Anterior cingulate cortex (tissue), 58 donors: ENCODE data around the gene SCYL3.
"Not testable (repeated sequence)": the region's sequence is repeated elsewhere in the genome, so short reads cannot be mapped to it uniquely, and the experiment has no call there.

Experiments
- DNase-seq, 58 donors: peaks; one replicate each; lab custom pipeline; 2025; lab: John Stamatoyannopoulos, UW

SCYL3 gene

DNA sequence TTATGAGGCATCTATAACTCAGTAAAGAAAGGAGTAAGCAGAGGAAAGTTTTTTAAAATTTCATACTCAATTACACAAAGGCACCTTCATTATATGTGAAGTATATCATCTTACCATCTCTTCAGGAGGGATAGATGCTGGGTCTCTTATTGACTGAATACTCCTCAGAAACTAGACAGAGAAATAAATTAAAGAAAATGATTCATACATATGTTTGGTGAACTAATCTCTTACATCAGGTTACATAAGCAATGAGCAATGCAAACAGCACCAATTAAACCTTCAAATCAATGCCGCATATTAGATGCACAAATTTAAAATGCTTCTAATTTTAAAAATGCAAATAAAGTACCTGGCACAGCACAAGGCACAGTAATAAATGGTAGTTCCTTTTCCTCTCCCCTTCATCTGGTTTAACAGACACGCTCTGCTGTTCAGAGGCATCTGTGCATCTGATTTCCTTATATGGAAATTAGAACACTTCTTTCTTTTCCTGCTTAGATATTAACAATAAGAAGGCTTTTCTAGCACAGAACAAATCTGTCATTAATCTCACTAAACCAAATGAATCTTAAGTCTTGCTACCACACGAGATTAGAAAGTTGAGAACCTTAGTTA is 20.0 kb downstream of the SCYL3 start:
- no peak for DNase-seq

DNA sequence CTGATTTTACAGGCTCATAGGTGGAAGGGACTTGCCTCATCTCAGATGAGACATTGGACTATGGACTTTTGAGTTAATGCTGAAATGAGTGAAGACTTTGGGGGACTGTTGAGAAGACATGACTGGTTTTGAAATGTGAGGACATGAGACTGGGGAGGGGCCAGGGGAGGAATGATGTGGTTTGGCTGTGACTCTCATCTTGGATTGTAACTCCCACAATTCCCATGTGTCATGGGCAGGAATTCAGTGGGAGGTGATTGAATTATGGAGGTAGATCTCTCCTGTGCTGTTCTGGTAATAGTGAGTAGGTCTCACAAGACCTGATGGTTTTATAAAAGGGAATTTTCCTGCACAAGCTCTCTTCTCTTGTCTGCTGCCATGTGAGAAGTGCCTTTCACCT is 20.8 kb downstream of the SCYL3 start:
- DNase-seq: no peak

DNA sequence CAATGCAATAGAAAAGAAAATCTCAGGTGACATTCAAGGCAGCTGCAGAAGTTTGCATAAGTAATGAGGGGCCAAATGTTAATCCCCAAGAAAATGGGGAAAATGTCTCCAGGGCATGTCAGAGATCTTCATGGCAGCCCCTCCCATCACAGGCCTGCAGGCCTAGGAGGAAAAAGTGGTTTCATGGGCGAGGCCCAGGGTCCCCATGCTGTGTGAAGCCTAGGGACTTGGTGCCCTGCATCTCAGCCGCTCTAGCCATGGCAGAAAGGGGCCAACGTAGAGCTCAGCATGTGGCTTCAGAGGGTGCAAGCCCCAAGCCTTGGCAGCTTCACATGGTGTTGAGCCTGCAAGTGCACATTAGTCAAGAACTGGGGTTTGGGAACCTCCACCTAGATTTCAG is 21.7 kb downstream of the SCYL3 start:
- DNase-seq: not testable (repeated sequence)

DNA sequence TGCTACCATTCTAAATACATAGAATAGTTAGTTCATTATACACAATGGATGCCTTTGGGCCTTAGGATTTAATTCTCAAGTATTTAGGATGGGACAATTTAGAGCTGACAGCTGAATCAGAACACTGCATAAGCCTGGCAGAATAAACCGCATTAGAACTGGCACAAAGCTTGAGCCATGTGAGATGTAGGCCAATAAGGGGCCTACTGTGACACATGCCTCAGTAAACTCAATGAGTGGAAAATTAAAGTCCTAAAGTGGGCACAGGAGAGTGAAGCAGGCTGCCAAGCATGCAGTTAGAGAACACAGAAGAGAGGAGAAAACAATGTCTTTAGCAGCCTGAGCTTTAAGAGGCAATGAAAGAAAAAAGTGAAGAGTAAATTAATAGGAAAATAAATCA is 24.3 kb downstream of the SCYL3 start:
- peak in 17 of 58 donors; percentile 2 to 59 (median 17) for DNase-seq

DNA sequence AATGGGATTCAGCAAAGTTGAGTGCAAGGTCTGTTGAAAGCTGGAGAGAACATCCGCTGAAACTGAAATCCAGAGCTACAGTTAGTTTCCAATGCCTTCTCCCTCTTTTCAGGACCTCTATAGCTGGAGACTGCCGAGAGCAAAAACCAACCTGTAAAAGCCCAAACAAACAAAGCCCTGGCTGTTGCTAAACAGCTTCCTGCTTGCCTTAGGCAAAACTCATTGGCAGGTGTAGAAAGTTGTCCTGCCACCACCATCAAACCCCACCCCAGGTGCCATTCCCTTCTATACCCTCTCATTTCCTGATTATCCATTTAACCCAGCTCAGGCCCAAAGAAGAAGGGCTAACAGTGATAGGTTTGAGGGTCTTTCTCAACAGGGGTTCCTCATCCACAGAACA is 24.7 kb downstream of the SCYL3 start:
- no peak for DNase-seq

DNA sequence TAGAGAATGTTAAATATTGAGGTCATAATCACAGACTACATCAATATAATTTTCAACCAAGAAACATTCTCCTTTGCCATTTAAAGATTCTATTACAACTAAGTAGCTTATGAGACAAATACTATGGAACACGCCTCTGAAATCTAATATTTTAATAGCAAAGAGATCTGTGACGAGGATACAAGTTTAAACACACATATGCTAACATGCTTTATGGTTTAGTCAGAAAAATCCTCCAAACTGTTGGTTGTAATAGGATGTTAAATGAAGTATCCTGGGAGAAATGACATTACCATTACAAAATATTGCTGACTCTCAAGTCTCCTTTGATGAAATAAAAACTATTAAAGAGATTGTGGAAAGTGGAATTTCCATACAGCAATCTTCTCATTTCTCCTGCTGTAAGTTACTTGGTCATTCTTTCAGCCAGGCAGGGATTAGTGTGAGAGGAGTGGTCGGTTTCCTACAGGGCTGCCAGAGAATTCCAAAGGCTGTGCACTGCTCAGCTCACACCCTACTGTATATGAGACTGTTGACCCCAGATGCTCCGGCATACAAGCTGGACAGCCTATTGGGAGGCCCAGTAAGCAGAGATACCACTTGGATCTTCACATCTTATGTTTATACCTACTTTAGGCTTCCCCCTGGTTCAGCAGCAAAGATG is 26.6 kb downstream of the SCYL3 start:
- no peak for DNase-seq

DNA sequence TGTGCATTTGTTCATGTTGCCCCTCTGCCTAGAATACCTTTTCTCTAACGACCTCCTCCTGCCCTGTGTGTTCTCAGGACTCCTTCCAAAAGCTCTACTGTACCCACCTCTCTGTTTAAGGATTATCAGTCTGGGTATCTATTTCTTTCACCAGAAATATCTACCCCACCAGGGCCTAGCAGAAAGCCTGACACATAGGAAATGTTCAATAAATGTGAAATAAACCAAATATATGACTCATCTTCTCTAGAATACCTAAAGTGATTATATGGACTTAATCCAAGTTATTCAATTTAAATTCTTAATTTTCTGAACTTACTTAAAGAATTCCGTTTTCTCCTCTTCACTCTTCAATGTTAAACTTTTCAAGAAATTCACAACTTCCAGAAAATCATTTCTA is 27.1 kb downstream of the SCYL3 start:
- no peak for DNase-seq

DNA sequence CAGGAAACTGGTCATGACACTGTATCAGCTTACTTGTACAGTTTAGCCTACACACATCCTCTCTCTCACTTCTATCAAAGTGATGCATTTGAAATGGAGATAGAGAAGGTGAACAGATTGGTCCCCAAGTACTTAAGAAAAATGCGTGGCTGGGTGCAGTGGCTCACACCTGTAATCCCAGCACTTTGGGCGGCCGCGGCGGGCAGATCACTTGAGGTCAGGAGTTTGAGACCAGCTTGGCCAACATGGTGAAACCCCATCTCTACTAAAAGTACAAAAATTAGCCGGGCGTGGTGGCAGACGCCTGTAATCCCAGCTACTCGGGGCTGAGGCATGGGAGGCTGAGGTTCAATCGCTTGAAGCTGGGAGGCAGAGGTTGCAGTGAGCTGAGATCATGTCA is 29.2 kb downstream of the SCYL3 start:
- DNase-seq: not testable (repeated sequence)

DNA sequence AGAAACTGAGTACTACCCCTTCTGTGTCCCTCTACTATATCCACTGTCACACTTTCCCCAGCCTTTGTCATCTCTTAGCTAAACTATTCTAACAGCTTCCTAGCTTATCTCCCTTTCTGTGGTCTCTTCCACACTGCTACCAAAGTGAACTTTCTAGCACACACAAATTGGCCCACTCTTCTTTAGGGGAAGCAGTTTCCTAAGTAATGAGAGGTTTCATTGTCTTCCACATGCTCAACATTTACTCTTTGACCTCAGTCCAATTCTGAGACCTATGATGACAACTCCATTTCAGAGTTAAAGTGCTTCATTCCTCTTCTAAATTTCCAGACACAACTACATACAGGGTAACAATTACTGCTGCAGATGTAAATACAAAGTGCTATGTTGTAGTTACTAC is 32.9 kb downstream of the SCYL3 start:
- no peak for DNase-seq

DNA sequence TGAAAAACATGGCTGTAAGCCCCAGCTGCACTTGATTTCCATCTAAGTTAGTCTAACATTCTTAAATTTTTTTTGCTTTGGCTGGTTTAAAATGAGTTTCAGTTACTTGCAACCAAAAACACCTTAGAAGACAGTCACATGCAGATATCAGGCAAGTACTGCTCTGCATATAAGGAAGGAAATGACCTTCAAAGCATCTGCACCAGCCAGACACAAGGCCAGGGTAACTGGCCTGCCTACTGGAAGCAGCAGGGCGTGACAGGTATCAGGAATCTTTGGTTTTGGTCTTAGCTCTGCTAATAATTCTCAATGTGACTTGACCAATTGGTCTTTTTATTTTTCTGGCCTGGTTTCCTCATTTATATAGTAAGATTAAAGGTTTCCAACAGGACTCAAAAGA is 33.5 kb downstream of the SCYL3 start:
- no peak for DNase-seq

DNA sequence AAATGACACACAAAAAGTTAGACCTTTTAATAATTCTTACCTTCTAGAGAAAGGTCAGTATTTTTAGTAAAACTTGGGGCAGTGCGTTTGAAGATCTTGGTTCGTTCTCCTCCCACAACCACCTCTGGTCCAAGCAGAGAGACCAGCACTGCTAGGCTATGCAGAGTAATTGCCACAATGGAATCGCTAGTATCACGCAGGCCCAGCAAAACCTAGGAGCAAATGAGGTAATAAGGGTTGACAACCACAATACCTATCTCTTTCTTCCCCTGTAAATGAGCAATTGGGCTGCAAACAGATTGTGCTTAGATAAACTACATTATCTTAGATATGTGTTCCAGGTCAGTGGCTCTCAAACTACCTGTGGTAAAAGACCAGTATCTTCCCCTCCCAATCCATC is 34.7 kb downstream of the SCYL3 start:
- DNase-seq: no peak

DNA sequence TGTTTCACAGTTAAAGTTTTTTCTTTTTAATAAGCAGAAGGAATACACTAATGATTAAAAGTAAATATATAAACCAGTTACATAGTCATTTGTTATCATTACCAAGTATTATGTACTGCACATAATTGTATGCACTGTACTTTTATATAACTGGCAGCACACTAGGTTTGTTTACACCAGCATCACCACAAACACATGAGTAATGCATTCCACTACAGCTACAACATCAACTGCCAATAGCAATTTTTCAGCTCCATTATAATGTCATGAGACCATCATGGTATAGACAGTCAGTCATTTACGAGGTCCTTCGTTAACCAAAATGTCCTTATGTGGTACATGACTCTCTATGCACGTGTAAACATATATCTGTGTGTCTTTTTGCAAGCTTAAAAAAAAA is 35.2 kb downstream of the SCYL3 start:
- DNase-seq: no peak

DNA sequence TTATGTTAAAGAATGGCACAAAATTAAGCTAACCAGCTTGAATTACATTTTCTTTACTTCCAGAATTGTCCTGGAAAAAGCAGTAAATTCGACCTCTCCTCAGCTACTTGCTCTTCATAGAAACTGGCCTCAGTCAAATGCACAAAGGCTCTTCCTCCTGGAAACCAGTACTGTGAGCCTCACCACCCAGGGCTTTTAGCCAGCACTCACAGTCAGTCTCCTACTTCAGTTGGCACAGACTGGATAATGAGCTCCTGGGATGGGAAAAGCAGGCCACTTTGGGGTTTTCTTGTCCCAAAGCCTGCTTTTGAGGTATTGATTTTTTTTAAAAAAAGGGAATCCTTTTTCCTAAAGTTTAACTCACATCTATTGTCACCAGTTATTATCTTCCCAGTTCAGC is 40.4 kb downstream of the SCYL3 start:
- peak in 29 of 58 donors; percentile 1 to 47 (median 20) for DNase-seq

DNA sequence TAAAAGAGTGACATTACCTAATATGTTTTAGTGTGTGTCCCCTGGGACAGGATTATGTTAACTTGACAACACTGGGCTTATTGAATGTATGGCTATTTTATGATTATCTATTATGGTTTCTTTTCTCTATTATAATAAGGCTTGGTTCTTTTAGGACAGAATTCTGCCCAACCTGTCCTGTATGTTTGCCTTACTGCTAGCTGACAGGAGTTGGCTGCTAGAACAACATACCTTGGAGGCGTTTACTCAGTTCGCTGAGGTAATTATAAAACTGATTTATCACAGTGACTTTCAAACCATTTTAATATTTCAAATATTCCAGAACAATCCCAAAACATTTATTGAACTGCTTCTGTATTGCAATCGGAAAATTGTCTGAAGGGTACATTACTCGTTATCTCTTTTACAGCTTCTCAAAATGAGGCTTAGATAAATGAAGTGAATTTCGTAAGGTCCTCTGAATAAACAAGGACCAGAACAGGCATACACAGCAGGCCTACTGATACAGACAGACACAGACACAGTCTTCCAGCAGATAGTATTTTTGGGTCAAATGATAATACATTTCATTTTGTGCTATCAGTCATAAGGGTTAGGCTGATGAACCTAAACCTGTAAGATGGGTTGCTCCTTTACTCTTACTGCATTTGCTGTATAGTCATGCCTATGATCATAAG is 44.2 kb downstream of the SCYL3 start:
- no peak for DNase-seq

DNA sequence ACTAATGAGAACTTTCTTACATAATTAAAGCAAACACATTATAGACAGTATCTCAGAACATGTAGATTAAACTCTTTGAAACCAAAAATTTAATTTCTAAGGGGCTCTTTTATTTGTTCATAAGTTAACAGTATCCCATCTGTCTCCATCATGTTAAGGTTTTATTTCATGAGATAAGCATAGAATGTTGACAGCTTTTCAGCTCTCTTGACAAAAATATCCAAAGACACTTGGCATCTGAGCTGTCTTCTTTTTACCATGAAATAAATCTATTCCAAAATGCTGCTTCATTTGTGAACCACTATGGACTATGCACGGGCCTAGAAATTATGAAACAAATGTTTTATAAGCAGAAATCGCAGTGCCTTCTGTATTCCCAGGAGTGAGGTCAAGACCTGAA is 45.2 kb downstream of the SCYL3 start:
- no peak for DNase-seq

DNA sequence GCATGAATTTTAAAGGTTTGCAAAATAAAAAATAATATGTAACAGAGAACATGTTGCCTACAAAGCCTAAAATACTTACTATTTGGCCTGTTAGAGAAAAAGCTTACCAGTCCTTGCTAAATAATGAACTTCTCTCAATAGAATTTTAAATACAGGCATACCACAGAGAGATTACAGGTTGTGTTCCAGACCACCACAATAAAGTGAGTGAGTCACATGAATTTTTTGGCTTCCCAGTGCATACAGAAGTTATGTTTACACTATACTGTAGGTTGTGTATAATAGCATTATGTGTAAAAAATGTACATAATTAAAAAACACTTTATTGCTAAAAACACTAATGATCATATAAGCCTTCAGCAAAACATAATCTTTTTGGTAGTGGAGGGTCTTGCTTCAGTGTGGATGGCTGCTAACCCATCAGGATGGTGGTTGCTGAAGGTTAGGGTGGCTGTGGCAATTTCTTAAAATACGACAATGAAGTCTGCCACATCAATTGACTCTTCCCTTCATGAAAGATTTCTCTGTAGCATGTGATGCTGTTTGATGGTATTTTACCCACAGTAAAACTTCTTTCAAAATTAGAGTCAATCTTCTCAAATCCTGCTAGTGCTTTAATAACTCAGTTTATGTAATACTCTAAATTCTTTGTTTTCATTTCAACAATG is 48.6 kb downstream of the SCYL3 start:
- no peak for DNase-seq

DNA sequence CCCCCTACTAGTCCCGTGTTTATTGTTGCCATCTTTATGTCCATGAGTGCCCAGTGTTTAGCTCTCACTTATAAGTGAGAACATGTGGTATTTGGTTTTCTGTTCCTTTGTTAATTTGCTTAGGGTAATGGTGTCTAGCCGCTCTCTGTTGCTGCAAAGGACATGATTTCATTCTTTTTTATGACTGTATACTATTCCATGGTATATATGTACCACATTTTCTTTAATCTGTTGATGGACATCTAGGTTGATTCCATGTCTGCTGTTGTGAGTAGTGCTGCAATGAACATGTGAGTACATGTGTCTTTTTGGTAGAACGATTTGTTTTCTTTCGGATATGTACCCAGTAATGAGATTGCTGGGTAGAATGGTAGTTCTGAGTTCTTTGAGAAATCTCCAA is 54.8 kb downstream of the SCYL3 start:
- DNase-seq: no peak

DNA sequence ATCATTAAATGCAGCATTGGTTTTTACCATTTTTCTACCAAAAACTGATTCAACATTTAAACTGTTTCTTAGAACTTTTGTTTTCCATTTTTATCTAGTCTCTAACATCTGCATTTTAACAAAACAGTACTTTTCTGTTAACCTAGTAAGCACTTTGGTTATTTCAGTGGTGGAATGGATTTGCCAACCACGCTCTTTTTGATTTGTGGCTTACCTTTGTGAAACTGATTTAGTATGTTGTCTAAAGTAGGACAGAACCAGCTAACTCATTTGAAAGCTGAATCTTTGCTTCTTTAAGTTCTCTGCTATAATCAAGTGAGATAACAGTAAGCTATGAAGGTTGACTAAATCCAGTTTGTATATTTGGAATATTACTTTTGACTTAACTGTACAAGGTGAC is 57.5 kb downstream of the SCYL3 start:
- DNase-seq: no peak

DNA sequence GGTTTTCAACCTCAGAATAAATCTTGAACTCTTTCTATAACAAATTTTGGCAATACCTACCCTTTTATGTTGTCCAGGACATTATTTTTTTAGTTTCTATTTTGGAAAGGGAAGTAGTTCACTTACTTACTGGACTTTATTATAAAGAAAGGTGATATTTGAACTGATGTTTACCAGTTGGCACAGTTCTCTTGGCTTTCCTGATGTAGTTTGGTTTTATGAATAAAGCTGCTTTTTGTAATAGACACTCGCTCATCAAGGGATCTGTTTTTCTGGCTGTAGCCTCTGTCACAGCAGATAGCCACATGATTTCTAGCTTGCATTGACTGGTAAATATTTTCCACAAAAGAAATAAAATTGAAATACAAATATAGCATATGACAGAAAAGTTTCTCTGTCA is 58.0 kb downstream of the SCYL3 start:
- DNase-seq: no peak

DNA sequence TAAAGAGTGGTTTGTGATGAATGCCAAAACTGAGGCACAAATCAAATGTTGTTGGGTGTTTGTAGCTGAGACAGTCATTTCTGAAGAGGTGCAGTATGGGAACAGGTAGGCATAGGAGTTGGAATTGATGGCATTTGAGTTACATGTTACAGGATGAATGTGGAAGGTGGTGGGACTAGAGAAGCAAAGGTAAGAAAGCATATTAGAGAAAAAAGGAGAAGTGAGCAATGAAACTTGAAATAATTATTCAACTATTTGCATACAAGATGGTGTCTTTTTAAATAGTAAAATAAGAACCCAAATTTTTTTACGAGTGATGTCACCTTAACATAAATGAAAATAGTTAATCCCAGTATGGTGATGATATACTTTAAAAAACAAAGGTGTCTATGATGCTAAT is 58.8 kb downstream of the SCYL3 start:
- DNase-seq: no peak

DNA sequence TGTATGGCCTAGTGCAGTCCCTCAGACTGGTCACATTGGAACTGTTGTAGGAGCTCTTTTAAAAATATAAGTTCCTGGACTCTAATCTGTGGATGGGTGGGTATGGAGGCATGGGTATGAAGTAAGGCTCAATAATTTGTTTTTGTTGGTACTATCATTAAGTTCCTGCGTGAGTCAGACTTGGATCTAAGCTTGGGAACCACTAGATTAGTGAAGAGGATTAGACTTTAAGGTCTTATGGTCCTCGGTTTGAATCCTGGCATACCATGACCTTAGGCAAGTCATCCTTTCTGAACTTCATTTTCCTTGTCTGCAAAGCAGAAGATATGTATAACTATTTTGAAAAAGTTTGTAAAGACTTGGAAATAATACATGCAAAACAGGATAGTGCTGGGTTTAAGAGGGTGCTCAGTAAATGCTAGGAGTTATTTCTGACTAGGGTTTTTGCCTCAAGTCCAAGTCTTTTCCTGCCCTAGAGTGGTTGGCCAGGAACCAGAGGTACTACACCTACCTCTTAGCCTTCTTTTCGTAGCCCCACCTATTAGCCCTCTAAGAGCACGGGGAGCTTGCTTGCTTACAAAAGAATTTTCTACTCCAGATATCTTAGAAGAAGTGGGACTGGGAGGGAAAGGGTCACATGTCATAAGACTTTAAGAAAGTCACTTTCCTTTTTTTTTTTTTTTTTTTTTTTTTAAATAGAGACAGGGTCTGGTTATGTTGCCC is 60.4 kb downstream of the SCYL3 start:
- DNase-seq: no peak
